ENCODE measurements around the gene RAB40B.

Gene RAB40B

DNA sequence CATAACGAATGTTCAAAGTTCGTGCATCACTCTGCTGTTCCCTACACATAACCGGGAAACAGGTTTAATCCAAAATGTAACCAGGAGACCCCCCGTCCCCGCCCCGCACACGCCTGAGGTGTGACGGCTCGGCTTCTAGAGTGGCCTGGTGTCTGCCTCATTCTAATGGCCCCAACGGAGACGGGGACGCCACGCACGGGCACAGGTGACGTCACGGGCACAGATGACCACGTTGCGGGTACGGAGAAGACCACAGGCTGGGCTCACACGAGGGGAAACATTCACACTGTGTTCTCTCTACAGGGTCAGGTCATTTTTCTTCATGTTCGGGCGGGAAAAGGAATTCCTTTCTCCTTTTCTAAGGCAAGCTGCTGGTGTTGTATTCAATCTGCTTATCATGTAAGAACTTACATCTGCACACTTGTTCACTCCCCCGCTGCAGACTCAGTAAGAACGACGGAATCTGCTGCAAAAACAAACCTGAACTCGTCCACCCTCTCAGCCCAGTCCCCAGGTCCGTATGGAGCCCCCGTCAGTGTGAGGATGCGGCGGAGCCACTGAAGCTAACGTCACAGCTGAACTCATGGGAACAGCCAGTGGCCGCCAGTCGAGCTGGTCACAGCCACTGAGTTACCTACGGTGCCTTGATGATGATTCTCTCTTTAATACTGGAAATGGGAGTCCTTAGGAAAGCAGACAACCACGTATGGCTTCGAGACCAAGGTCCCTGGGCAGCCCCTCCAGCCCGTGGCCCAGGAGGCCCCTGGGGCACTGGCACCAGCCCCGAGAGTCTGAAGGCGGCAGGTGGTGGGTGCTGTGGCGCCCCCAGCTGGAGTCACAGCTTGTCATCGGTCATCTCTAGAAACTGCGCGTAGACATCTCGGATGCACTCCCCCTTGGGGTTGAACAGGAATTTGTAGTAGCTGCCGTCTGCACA, 83.1 kb downstream of the RAB40B start:
- DNase-seq (ENCODE audit: low read depth in 2 of 2) = no peak

DNA sequence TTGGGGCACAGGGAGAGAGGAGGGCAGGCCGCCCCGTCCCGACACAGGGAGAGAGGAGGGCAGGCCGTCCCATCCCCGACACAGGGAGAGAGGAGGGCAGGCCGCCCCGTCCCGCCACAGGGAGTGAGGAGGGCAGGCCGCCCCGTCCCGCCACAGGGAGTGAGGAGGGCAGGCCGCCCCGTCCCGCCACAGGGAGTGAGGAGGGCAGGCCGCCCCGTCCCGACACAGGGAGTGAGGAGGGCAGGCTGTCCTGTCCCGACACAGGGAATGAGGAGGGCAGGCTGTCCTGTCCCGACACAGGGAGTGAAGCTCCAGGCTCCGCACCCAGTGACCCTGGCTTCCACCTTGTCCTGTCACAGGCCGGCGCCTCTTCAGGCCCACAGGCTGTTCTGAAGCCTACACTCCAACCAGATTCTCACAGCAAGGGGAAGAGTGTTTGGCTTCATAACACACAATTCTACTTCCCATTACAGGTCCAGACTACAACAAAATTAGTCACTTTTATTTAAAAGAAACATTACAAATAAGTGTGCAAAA, 84.3 kb downstream of the RAB40B start:
- no peak for DNase-seq (ENCODE audit: low read depth in 2 of 2)

GRCh38 chr17:82613283-82614094, 85.0 kb downstream of the RAB40B start:
- DNase-seq (ENCODE audit: low read depth in 2 of 2) = no peak

GRCh38 chr17:82611140-82612058, 87.1 kb downstream of the RAB40B start:
- no peak for DNase-seq (ENCODE audit: low read depth in 2 of 2)

GRCh38 chr17:82609655-82610054, 88.8 kb downstream of the RAB40B start:
- no peak for DNase-seq (ENCODE audit: low read depth in 2 of 2)

DNA sequence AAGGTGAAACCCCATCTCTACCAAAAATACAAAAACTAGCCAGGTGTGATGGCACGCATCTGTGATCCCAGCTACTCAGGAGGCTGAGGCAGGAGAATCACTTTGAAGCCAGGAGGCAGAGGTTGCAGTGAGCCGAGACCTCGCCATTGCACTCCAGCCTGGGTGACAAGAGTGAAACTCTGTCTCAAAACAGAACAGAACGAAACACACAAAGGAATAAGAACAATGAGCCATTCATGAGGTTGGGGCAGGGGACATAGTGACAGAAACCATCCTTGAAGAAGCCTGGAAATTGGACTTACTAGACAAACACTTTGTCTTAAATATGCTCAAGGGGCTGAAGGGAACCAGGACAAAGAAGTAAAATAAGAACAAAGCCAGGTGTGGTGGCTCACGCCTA, 89.7 kb downstream of the RAB40B start:
- no peak for DNase-seq (ENCODE audit: low read depth in 2 of 2)

DNA sequence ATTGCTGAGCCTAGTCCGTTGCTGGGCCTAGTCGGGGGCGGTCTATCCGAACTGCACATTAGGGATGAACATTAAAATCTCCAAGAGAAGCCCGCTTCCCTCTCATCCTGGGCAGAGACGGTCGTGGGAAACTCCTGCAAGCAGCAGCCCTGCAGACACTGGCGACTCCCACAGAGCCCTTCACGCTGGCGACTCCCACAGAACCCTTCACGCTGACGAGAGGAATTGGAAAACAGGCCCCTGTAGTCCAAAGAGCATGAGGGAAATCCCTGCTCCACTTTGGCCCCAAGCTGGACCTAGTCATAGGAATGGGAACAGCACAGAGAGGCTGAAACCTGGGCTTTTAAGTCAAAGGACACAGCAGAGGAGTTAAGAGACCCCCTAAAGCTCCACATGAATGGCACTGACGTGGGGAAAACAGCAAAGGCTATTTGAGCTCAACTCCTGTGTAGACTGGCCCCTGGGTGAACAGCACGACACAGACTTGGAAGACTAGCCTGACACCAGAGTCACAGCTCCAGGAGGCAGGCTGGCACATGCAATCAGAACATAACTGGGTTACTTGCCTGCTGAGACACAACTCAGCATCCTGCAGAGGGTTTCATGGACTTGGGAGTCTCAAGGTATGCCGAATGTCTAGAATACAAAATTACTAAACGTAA, 92.4 kb downstream of the RAB40B start:
- DNase-seq (ENCODE audit: low read depth in 2 of 2) = no peak

All from stimulated activated CD8-positive, alpha-beta memory T cell treated with anti-CD3 and anti-CD28 coated beads, Interleukin-2, amount 100 ng/mL, for 48 hours (primary cell).